Mesodermal cell (in vitro differentiated cells): ENCODE data around the gene SLC6A12.

ENCODE experiments used
- H3K27ac ChIP-seq: 2 replicates; pipeline ENCODE4 v1.7.0; 2013; ENCODE audit warnings: mild to moderate bottlenecking, low read depth, low read length, moderate library complexity; ENCODE audit not compliant: severe bottlenecking
- H3K36me3 ChIP-seq: 2 replicates; pipeline ENCODE4 v1.7.1; 2013; ENCODE audit warnings: mild to moderate bottlenecking, low read length, moderate library complexity; ENCODE audit not compliant: control insufficient read depth, insufficient read depth
- H3K4me1 ChIP-seq: one replicate; pipeline ENCODE4 v1.7.1; 2013; ENCODE audit warnings: mild to moderate bottlenecking, low read length; ENCODE audit not compliant: insufficient read depth, control insufficient read depth, poor library complexity, severe bottlenecking
- H3K4me3 ChIP-seq: 2 replicates; pipeline ENCODE4 v1.7.0; 2013; ENCODE audit warnings: low read length, control low read depth, mild to moderate bottlenecking; ENCODE audit not compliant: insufficient read depth, poor library complexity, severe bottlenecking; ENCODE audit errors: extremely low read depth
- H3K9me3 ChIP-seq: 2 replicates; pipeline ENCODE4 v1.7.1; 2013; ENCODE audit warnings: mild to moderate bottlenecking, low read length, moderate library complexity; ENCODE audit not compliant: control insufficient read depth
- WGBS, 2 experiments: methylation state at CpG; one replicate each; pipeline ENCODE4 v1.1.5; 2013; ENCODE audit warnings: missing lambda C conversion rate in 2 of 2; ENCODE audit not compliant: insufficient coverage in 2 of 2; 5-methylcytosine and 5-hydroxymethylcytosine counted together

The SLC6A12 gene

DNA sequence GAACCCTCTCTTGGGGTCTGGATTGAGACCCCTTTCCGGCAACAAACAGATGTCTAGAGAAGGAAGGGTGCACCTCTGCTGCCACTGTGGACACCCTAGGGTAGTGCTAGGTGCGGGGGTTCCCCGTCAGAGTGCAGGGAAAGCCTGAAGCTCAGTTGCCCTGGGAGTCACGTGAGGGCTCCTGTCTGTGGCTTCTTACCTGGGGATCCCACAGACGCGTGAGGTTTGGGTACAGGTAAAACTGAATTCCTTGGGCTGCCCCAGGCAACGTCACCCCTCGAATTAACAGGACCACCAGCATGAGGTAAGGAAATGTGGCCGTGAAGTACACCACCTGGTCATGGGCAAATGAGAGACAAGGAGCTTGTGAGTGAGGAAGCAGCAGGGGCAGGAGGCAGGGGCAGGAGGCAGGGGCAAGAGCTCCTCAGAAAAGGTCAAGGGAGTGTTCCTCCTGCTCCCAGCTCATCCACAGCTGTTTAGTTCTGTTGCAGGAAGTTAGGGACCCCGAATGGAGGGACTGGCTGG lies 21.0 kb upstream of the SLC6A12 start:
- 96 to 98% methylated on average over 8 to 9 of the region's 10 CpGs for WGBS, 2 experiments
- Histone ChIP-seq H3K9me3 (peaks cover 14% of the 10 kb centered on the region), H3K27ac (no peak overlapping the region), H3K4me1 (no peaks in the 10 kb centered on the region), H3K4me3 (no peak overlapping the region), H3K36me3 (no peaks in the 10 kb centered on the region)

- no peak overlapping the region for H3K27ac ChIP-seq
These were observed 20.1 kb upstream of the SLC6A12 start for GRCh38 chr12:234019-234418.

GRCh38 chr12:233615-233968 lies 19.6 kb upstream of the SLC6A12 start:
- no peaks in the 10 kb centered on the region for H3K4me1 ChIP-seq
- H3K36me3 ChIP-seq, result no peaks in the 10 kb centered on the region
- no peak overlapping the region for H3K27ac ChIP-seq
- H3K9me3 ChIP-seq, result peaks cover 14% of the 10 kb centered on the region
- WGBS, 2 experiments, result 83 to 100% methylated on average over 1 to 3 of the region's 3 CpGs
- H3K4me3 ChIP-seq, result no peak overlapping the region

More at GRCh38 chr12:234019-234418, 20.1 kb upstream of the SLC6A12 start:
- Histone ChIP-seq H3K4me3 (no peak overlapping the region), H3K36me3 (no peaks in the 10 kb centered on the region), H3K4me1 (no peaks in the 10 kb centered on the region), H3K9me3 (peaks cover 14% of the 10 kb centered on the region)
- 53 to 91% methylated on average over 3 of the region's 7 CpGs for WGBS, 2 experiments

GRCh38 chr12:232731-233614 lies 19.0 kb upstream of the SLC6A12 start:
- peaks cover 14% of the 10 kb centered on the region for H3K9me3 ChIP-seq

GRCh38 chr12:230925-231671 lies 17.1 kb upstream of the SLC6A12 start:
- WGBS, 2 experiments, result 67 to 68% methylated on average over 11 to 12 of the region's 14 CpGs
- H3K27ac ChIP-seq, result no peak overlapping the region
- H3K36me3 ChIP-seq, result no peaks in the 10 kb centered on the region
- no peak overlapping the region for H3K4me3 ChIP-seq
- H3K4me1 ChIP-seq, result no peaks in the 10 kb centered on the region
- H3K9me3 ChIP-seq, result peaks cover 8% of the 10 kb centered on the region

More at GRCh38 chr12:232731-233614, 19.0 kb upstream of the SLC6A12 start:
- WGBS, 2 experiments, result 70 to 77% methylated on average over 13 to 18 of the region's 19 CpGs
- H3K27ac ChIP-seq, result no peak overlapping the region
- H3K4me1 ChIP-seq, result no peaks in the 10 kb centered on the region
- H3K4me3 ChIP-seq, result no peak overlapping the region
- no peaks in the 10 kb centered on the region for H3K36me3 ChIP-seq

DNA sequence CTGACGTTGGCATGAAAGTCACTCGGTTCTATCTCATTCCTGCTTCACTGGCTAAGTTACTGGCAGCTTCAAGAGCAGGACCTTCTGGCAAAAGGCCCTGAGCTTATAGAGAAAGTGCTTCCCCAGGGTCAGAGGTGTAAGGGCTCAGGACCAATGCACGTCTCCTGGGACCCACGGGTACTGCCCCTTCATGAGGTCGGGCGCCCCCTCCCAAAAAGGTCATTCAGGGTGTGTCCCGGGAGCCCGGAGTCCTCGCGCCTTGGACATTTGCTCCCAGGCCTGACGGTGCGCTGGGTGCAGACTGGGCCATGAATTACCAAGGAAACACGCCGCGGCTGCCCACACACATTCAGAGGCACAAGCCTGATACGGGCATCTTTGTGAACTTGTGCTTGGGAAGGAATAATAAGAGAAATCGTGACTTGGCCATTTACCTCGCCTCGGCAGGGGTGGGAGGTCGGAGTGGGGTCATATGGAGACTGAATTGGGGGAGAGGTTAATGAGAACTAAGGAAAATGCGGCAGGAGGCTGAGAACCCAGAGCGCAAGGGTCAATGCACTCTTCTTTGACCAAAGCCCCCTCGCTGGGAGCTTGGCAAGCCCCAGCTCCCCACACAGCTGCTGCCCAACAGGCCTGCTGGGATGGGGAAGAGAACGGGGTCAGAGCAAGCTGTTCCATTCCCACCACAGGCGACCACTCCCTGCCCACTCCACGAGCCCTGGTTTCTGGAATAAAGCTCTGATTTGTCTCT lies 15.7 kb upstream of the SLC6A12 start:
- H3K36me3 ChIP-seq, result no peaks in the 10 kb centered on the region

DNA sequence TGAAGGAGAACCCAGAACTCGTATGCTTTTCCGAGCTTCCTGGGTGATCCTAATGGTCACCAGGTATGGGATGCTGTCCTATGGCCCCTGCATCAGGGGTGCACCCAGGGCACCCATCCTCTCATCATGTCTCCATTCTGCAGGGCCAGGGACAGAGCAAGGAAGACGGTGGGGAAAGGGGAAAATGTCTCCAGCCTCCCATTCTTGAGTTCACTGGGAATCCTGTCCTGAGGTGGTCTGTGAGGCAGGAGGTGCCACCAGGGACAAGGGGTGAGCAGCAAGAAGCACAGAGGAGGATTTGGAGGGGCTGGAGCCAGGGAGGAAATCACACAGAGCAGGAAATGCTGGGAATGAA lies 14.9 kb upstream of the SLC6A12 start:
- H3K9me3 ChIP-seq, result no peaks in the 10 kb centered on the region
- whole genome bisulfite sequencing, 2 experiments, result 85 to 86% methylated on average over 1 to 3 of the region's 3 CpGs
- no peak overlapping the region for H3K4me3 ChIP-seq
- no peaks in the 10 kb centered on the region for H3K4me1 ChIP-seq
- H3K36me3 ChIP-seq, result no peaks in the 10 kb centered on the region
- no peak overlapping the region for H3K27ac ChIP-seq

More for the DNA sequence above, 15.7 kb upstream of the SLC6A12 start:
- WGBS, 2 experiments, result 76 to 87% methylated on average over 14 to 18 of the region's 26 CpGs
- Histone ChIP-seq H3K4me3 (no peak overlapping the region), H3K4me1 (no peaks in the 10 kb centered on the region), H3K9me3 (no peaks in the 10 kb centered on the region), H3K27ac (no peak overlapping the region)

- H3K9me3 ChIP-seq, result no peaks in the 10 kb centered on the region
- H3K36me3 ChIP-seq, result no peaks in the 10 kb centered on the region
- H3K27ac ChIP-seq, result no peak overlapping the region
- no peaks in the 10 kb centered on the region for H3K4me1 ChIP-seq
- WGBS, 2 experiments, result 87 to 94% methylated on average over 16 to 17 of the region's 18 CpGs
- H3K4me3 ChIP-seq, result no peak overlapping the region
These were observed 14.2 kb upstream of the SLC6A12 start for GRCh38 chr12:227923-228845.

DNA sequence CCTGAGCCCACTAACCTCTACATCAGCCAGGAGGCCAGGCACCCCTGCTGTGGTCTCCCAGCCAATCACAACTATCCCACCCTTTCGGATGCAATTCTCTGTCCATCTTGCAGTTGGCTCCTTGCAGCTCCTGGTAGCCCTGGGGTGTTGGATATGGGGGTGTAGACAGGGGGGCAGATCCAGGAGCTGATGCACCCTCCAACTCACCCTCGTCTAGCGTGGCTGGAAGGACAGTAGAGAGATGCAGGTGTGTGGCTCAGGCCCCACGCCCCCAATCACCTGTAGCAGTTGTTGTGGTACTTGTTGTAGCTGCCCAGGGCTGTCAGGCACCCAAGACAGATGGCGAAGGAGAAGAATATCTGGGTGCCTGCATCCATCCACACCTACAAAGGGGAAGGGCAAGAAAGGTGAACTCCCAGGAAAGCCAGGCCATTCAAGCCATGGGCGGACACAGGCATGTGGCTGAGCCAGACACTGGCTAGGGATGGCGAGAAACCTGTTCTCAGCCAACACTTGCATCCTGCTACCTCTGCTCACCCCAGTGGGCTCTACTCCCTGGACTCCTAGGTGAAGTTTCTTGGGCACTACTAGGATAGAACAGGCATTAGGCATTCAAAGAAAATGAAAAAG lies 13.4 kb upstream of the SLC6A12 start:
- no peaks in the 10 kb centered on the region for H3K4me1 ChIP-seq
- no peaks in the 10 kb centered on the region for H3K36me3 ChIP-seq
- WGBS, 2 experiments, result 73 to 100% methylated on average over 2 to 3 of the region's 7 CpGs
- H3K4me3 ChIP-seq, result no peak overlapping the region
- no peak overlapping the region for H3K27ac ChIP-seq
- no peaks in the 10 kb centered on the region for H3K9me3 ChIP-seq
